HG02642 (cell line): ENCODE measurements around the gene NHS.
A peak's percentile ranks its signal among the peaks of the same experiment; 100 is the strongest.

Source experiments
- ATAC-seq: cut with Tn5 transposase; IDR thresholded peaks from one replicate; pipeline ENCODE4 v1.9.1; 2021; ENCODE audit warnings: mild to moderate bottlenecking; ENCODE audit not compliant: unreplicated experiment, poor library complexity

The NHS gene

GRCh38 chrX:17535229-17535628, 160.2 kb downstream of the NHS start:
- no peak for ATAC-seq

- no peak for ATAC-seq
These were observed 162.8 kb downstream of the NHS start for GRCh38 chrX:17537723-17538243.

- ATAC-seq: no peak
These were observed 167.1 kb downstream of the NHS start for GRCh38 chrX:17542123-17542522.

- ATAC-seq: no peak
These were observed 169.8 kb downstream of the NHS start for GRCh38 chrX:17544821-17545220.

GRCh38 chrX:17546356-17546755, 171.4 kb downstream of the NHS start:
- no peak for ATAC-seq

GRCh38 chrX:17547658-17548057, 172.7 kb downstream of the NHS start:
- peak; percentile 82 for ATAC-seq

- no peak for ATAC-seq
These were observed 174.2 kb downstream of the NHS start for GRCh38 chrX:17549107-17549651.

GRCh38 chrX:17550011-17550410, 175.0 kb downstream of the NHS start:
- no peak for ATAC-seq

- no peak for ATAC-seq
These were observed 177.1 kb downstream of the NHS start for GRCh38 chrX:17552044-17552650.

- ATAC-seq: no peak
These were observed 178.5 kb downstream of the NHS start for GRCh38 chrX:17553469-17553868.

- ATAC-seq: no peak
These were observed 179.0 kb downstream of the NHS start for GRCh38 chrX:17553961-17554482.

GRCh38 chrX:17554914-17555313, 179.9 kb downstream of the NHS start:
- no peak for ATAC-seq

GRCh38 chrX:17555846-17556245, 180.8 kb downstream of the NHS start:
- ATAC-seq: no peak

GRCh38 chrX:17559728-17560379, 184.9 kb downstream of the NHS start:
- no peak for ATAC-seq

GRCh38 chrX:17560385-17560784, 185.4 kb downstream of the NHS start:
- ATAC-seq: no peak

- ATAC-seq: no peak
These were observed 188.1 kb downstream of the NHS start for GRCh38 chrX:17563076-17563475.

- ATAC-seq: no peak
These were observed 188.5 kb downstream of the NHS start for GRCh38 chrX:17563515-17563914.

GRCh38 chrX:17564689-17565409, 189.8 kb downstream of the NHS start:
- no peak for ATAC-seq

- ATAC-seq: no peak
These were observed 191.7 kb downstream of the NHS start for GRCh38 chrX:17566740-17567139.

GRCh38 chrX:17567187-17567586, 192.2 kb downstream of the NHS start:
- no peak for ATAC-seq

GRCh38 chrX:17567821-17568220, 192.8 kb downstream of the NHS start:
- ATAC-seq: no peak
